Naive thymus-derived CD8-positive, alpha-beta T cell (primary cell): Measurements from ENCODE around the gene ABCA2. TPM values are rescaled to one million over a fixed set of nuclear protein-coding genes. Genes with fewer than 3 reads are reported as not detected.

Experiments used
- ATAC-seq, 2 donors: fragments of 150-1000 bp; cut with Tn5 transposase in 1 of 2; sonication (Bioruptor Pico), chemical (Tn5 transposase) in 1 of 2; 1 replicate in 1 of 2; 2 replicates in 1 of 2; pipeline ENCODE4 v1.10.0; 2021; ENCODE audit warnings: mild to moderate bottlenecking in 2 of 2, moderate library complexity in 2 of 2
- POLR2A ChIA-PET: fragments of 350-600 bp; sonication (Branson Sonifier 250); formaldehyde crosslinking; loops from one replicate; lab custom pipeline; 2021; ENCODE audit warnings: antibody characterized with exemption; lab: Charles Lee
- DNase-seq, 10 donors: peaks; one replicate each; pipeline versions ENCODE4 v3.0.0 to v3.0.0-alpha.2; 2020 to 2022
- H3K27ac Mint-ChIP-seq, 10 donors: one replicate each; pipeline ENCODE4 v1.8.0; 2020 to 2022; ENCODE audit warnings: mild to moderate bottlenecking in 10 of 10, mixed read lengths in 10 of 10, moderate library complexity in 4 of 10, inconsistent platforms in 1 of 10
- H3K27me3 Mint-ChIP-seq, 5 donors: one replicate each; pipeline ENCODE4 v1.8.0; 2021 to 2022; ENCODE audit warnings: mixed read lengths in 5 of 5
- H3K36me3 Mint-ChIP-seq, 3 donors: one replicate each; pipeline ENCODE4 v1.8.0; 2020 to 2022; ENCODE audit warnings: mixed read lengths in 3 of 3, mild to moderate bottlenecking in 2 of 3, inconsistent platforms in 1 of 3
- H3K4me1 Mint-ChIP-seq, 4 donors: one replicate each; pipeline ENCODE4 v1.8.0; 2021 to 2022; ENCODE audit warnings: mixed read lengths in 4 of 4
- H3K4me3 Mint-ChIP-seq, 10 donors: one replicate each; pipeline ENCODE4 v1.8.0; 2020 to 2022; ENCODE audit warnings: mild to moderate bottlenecking in 10 of 10, mixed read lengths in 10 of 10, moderate library complexity in 6 of 10, inconsistent platforms in 1 of 10
- H3K9me3 Mint-ChIP-seq, 9 donors: one replicate each; pipeline ENCODE4 v1.8.0; 2020 to 2022; ENCODE audit warnings: mixed read lengths in 9 of 9, mild to moderate bottlenecking in 3 of 9, inconsistent platforms in 1 of 9, moderate library complexity in 1 of 9
- polyA plus RNA-seq, 3 donors: library from polyadenylated mRNA; unstranded; fragments of 300-500 nt; fragmentation: Illumina TruSeq; gene quantifications; one replicate each; pipeline ENCODE4 v1.2.3, GENCODE V29; 2021
- total RNA-seq, 8 experiments: library from RNA in 2 of 8; stranded (reverse) in 2 of 8; gene quantifications; one replicate each; pipeline ENCODE4 v1.2.3 and lab custom pipeline; 2021 to 2026

ABCA2 gene
- total and polyA plus RNA-seq, 5 experiments from 2014 or later: 3.9 to 41.5 (median 9.4) TPM

DNA sequence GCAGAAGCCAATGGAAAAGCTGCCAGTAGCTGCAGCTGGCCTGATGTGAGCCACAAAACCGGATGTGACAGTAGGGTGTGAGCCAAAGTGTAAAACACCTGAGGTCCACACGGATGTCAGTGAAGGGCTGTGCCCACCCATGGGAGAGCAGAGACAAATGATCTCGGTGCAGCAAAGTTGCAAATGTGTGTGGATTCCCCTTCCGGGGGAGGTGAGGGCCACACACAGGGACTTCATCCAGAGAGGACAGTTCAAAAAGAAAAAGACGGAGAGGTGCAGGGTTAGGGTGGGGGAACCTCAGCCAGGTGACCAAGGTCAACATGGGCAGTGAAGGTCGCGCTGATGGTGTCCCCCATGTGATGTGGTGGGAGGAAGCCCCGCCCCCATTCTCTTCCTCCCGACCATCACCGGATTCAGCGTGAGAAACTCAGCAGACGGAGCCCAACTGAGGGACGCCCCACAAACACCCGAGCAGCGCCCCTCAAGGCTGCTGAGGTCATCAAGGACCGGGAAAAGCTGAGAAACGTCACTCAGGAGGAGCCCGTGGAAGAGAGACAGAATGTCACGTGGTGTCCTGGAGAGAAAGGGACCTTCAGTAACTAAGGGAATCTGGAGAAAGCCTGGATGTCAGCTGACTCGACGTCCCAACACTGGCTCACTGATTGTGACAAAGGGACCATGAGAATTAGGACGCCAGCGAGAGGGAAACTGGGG, 62.1 kb downstream of the ABCA2 start:
- Mint-ChIP-seq H3K27me3 (no peaks in the 10 kb centered on the region), H3K9me3 (no peaks in the 10 kb centered on the region), H3K4me3 (peak overlapping the region; percentile 59 to 89 (median 78)), H3K4me1 (peaks cover 17 to 42% (median 36%) of the 10 kb centered on the region in 4 donors), H3K27ac (peak overlapping the region; percentile 22 to 94 (median 71)), H3K36me3 (no peaks in the 10 kb centered on the region)
- peak; percentile 59 to 72 for ATAC-seq
- peak in 1 of 10 donors; percentile 29 for DNase-seq
- POLR2A ChIA-PET: interaction anchor here (0.6 to 1.8 kb wide), 4 partner anchors 8 to 276 kb away, joined by 3 to 7 read pairs (median 6); partner anchors contain the start of gene PAXX

- Mint-ChIP-seq H3K4me3 (peak overlapping the region in 7 of 10 donors; percentile 19 to 76 (median 33)), H3K27ac (peak overlapping the region in 5 of 10 donors; percentile 56 to 94 (median 83)), H3K27me3 (no peaks in the 10 kb centered on the region), H3K4me1 (peaks cover 19 to 52% (median 46%) of the 10 kb centered on the region in 4 donors), H3K9me3 (no peaks in the 10 kb centered on the region), H3K36me3 (no peaks in the 10 kb centered on the region)
- POLR2A ChIA-PET: interaction anchor here (1.1 to 1.8 kb wide), 3 partner anchors 10 to 27 kb away, joined by 4 to 7 read pairs (median 5); partner anchors contain the start of gene PAXX
- DNase-seq: no peak
- no peak for ATAC-seq
These were observed 63.1 kb downstream of the ABCA2 start for GRCh38 chr9:136964833-136965422.

GRCh38 chr9:136964171-136964689, 63.8 kb downstream of the ABCA2 start:
- Mint-ChIP-seq H3K36me3 (no peaks in the 10 kb centered on the region), H3K27me3 (no peaks in the 10 kb centered on the region), H3K9me3 (no peaks in the 10 kb centered on the region), H3K27ac (peak overlapping the region in 1 of 10 donors; percentile 18), H3K4me1 (peaks cover 19 to 59% (median 50%) of the 10 kb centered on the region in 4 donors), H3K4me3 (peak overlapping the region in 4 of 10 donors; percentile 29 to 53 (median 44))
- DNase-seq: no peak
- ATAC-seq: no peak
- POLR2A ChIA-PET: interaction anchor here (1.1 to 1.8 kb wide), 2 partner anchors 9 to 28 kb away, joined by 4 to 7 read pairs; partner anchors contain the start of gene PAXX

- ATAC-seq (no peak), DNase-seq (no peak)
- Mint-ChIP-seq H3K27me3 (no peaks in the 10 kb centered on the region), H3K27ac (no peak overlapping the region), H3K4me1 (peaks cover 19 to 64% (median 52%) of the 10 kb centered on the region in 4 donors), H3K36me3 (no peaks in the 10 kb centered on the region), H3K4me3 (no peak overlapping the region), H3K9me3 (no peaks in the 10 kb centered on the region)
- POLR2A ChIA-PET: interaction anchor here (0.6 to 0.9 kb wide), 2 partner anchors 11 to 85 kb away, joined by 3 to 5 read pairs; partner anchors contain the start of gene LCN12
These were observed 64.3 kb downstream of the ABCA2 start for GRCh38 chr9:136963751-136964150.

DNA sequence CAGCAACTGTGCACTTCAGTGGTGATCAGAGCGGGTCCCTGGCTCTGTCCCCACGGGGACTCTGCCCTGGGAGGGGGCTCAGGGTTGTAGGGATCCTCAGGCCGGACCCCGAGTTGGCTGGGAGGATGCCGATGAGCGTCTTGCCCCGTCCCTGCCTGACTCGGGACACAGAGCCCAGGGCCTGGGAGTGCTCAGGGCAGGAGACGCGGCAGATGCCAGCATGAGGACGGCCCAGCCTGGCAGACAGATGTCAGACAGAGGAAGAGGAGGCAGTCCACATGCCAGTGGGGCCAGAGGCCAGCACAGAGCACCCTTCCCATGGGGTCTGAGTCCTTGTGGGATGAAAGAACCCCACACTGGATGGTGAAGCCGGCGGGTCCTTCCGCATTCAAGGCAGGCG, 64.7 kb downstream of the ABCA2 start:
- Mint-ChIP-seq H3K4me3 (peak overlapping the region in 1 of 10 donors; percentile 35), H3K4me1 (peaks cover 19 to 66% (median 55%) of the 10 kb centered on the region in 4 donors), H3K36me3 (no peaks in the 10 kb centered on the region), H3K27ac (peak overlapping the region in 3 of 10 donors; percentile 26 to 79 (median 70)), H3K9me3 (no peaks in the 10 kb centered on the region), H3K27me3 (no peaks in the 10 kb centered on the region)
- DNase-seq (no peak), ATAC-seq (no peak)
- POLR2A ChIA-PET: interaction anchor here (0.6 to 1.8 kb wide), 3 partner anchors 9 to 84 kb away, joined by 3 to 5 read pairs (median 4); partner anchors contain the start of gene LCN12

DNA sequence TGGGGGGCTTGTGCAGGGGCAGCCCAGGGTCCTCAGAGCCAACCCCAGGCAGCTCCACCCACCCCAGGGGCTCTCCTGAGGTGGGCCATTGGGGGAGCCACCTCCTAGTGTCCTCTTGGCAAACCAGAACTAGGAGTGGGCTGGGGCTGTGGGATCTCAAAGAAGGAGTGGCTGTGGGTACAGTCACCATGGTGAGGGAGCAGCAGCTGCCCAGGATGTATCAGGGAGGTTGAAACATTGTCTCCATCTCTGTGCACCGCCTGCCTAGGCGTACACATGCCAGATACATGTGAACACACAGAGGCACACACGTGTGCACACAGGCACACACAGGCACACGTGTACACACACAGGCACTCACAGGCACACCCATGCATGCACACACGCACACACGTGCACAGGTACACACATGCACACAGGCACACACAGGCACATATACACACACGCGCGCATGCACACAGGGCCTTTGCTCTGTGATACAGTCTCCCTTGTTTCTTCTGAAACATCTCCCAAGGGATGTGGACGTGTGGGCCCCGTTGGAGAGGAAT, 65.3 kb downstream of the ABCA2 start:
- peak overlapping the region; percentile 26 to 85 (median 71) for H3K27ac Mint-ChIP-seq
- POLR2A ChIA-PET: interaction anchor here (0.6 to 1.8 kb wide), 4 partner anchors 9 to 84 kb away, joined by 3 to 5 read pairs (median 4); partner anchors contain the start of gene LCN12

GRCh38 chr9:136962163-136962562, 65.9 kb downstream of the ABCA2 start:
- Mint-ChIP-seq H3K27ac (peak overlapping the region in 5 of 10 donors; percentile 25 to 69 (median 38)), H3K27me3 (no peaks in the 10 kb centered on the region), H3K4me1 (peaks cover 18 to 66% (median 57%) of the 10 kb centered on the region in 4 donors), H3K9me3 (peaks cover 0 to under 1% (median 0%) of the 10 kb centered on the region in 9 donors), H3K36me3 (no peaks in the 10 kb centered on the region), H3K4me3 (peak overlapping the region in 3 of 10 donors; percentile 1 to 24 (median 8))
- POLR2A ChIA-PET: interaction anchor here (0.8 to 1.8 kb wide), 3 partner anchors 10 to 16 kb away, joined by 3 to 4 read pairs (median 4); no protein-coding TSS in a partner anchor
- DNase-seq: no peak
- no peak for ATAC-seq

More for the DNA sequence above, 65.3 kb downstream of the ABCA2 start:
- no peak for DNase-seq
- Mint-ChIP-seq H3K9me3 (no peaks in the 10 kb centered on the region), H3K4me3 (peak overlapping the region in 1 of 10 donors; percentile 35), H3K4me1 (peaks cover 19 to 66% (median 58%) of the 10 kb centered on the region in 4 donors), H3K36me3 (no peaks in the 10 kb centered on the region), H3K27me3 (no peaks in the 10 kb centered on the region)
- ATAC-seq: no peak

DNA sequence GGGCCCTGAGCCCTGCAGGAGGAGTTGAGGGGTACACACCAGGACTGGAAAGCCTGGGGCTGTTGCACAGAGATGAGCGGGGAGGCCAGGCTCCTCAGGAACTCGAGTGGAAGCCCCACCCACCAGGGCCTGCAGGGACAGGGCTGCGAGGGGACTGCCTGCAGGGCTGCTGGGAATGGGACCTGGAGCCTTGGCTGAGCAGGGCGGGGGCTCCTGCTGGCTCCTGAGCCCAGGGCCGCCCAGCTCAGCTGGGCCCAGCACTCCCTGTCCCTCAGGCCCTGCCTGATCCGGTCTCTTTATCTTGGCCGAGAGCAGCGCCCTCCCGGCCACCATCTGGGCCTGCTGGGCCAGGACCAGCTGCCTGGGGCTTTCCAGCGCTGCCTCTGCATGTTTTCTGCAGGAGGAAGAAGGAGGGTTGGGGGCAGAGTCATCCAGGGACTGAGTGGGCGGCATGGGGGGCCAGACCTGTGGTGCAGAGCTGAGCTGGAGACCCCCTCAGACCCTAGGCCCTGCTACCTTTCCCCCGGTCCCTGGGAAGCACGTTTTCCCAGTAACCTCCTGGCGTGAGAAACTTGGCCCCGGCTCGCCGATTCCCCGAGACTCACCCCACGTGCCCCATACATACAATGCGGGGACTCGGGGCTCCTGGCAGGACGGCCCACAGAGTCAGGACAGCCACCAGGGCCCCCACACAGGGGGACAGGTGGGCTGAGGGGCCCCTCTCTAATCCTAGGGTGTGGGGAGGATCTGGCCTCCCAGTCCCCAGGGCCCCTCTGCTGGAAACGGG, 66.6 kb downstream of the ABCA2 start:
- Mint-ChIP-seq H3K4me3 (peak overlapping the region in 4 of 10 donors; percentile 14 to 63 (median 24)), H3K36me3 (no peaks in the 10 kb centered on the region), H3K27me3 (no peaks in the 10 kb centered on the region), H3K27ac (peak overlapping the region in 8 of 10 donors; percentile 34 to 93 (median 46)), H3K9me3 (peaks cover 0 to 7% (median 0%) of the 10 kb centered on the region in 9 donors), H3K4me1 (peaks cover 20 to 70% (median 57%) of the 10 kb centered on the region in 4 donors)
- ATAC-seq (no peak), DNase-seq (no peak)
- POLR2A ChIA-PET: interaction anchor here (0.6 to 1.8 kb wide), 4 partner anchors 11 to 42 kb away, joined by 3 to 4 read pairs (median 4); no protein-coding TSS in a partner anchor

DNA sequence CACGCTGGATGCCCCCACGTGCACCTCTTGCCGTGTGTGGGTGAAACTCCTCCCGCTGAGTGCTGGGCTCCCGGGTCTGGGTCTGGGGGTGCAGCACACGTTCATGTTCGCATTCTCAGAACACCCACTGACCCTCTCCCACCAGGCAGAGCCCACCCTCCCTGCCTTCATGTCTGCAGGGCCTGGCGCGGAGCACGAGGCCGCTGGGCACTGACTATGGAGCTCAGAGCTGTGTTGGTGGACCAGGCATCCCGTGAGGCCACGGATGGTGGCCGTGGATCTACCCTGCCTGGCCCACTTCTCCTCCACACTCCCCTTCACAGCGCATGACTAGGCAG, 67.1 kb downstream of the ABCA2 start:
- ATAC-seq (no peak), DNase-seq (no peak)
- H3K27me3 Mint-ChIP-seq: no peaks in the 10 kb centered on the region
- peaks cover 19 to 67% (median 54%) of the 10 kb centered on the region in 4 donors for H3K4me1 Mint-ChIP-seq
- POLR2A ChIA-PET: interaction anchor here (1.0 to 2.3 kb wide), 5 partner anchors 10 to 32 kb away, joined by 4 to 12 read pairs (median 8); partner anchors contain the start of genes PAXX and PTGDS
- H3K4me3 Mint-ChIP-seq: peak overlapping the region in 5 of 10 donors; percentile 14 to 78 (median 63)
- H3K9me3 Mint-ChIP-seq: peaks cover 0 to 11% (median 0%) of the 10 kb centered on the region in 9 donors
- H3K27ac Mint-ChIP-seq: peak overlapping the region in 7 of 10 donors; percentile 27 to 93 (median 62)
- no peaks in the 10 kb centered on the region for H3K36me3 Mint-ChIP-seq

GRCh38 chr9:136960212-136960937, 67.7 kb downstream of the ABCA2 start:
- H3K4me3 Mint-ChIP-seq: peak overlapping the region in 9 of 10 donors; percentile 18 to 82 (median 69)
- no peak for DNase-seq
- no peaks in the 10 kb centered on the region for H3K27me3 Mint-ChIP-seq
- peak overlapping the region; percentile 58 to 94 (median 88) for H3K27ac Mint-ChIP-seq
- ATAC-seq: peak; percentile 67 to 80
- POLR2A ChIA-PET: interaction anchor here (1.0 to 2.3 kb wide), 9 partner anchors 10 to 94 kb away, joined by 3 to 12 read pairs (median 5); partner anchors contain the start of genes C8G, PAXX and PTGDS
- H3K36me3 Mint-ChIP-seq: no peaks in the 10 kb centered on the region
- H3K4me1 Mint-ChIP-seq: peaks cover 15 to 63% (median 49%) of the 10 kb centered on the region in 4 donors
- H3K9me3 Mint-ChIP-seq: peaks cover 0 to 11% (median 0%) of the 10 kb centered on the region in 9 donors
